IPS DF 4.7 (cell line): ENCODE results near the gene ADRA2B.

Experiments
- DNase-seq: peaks from one replicate; pipeline ENCODE4 v3.0.0-alpha.2; 2013; ENCODE audit warnings: low spot score; ENCODE audit errors: extremely low read depth

The ADRA2B gene

DNA sequence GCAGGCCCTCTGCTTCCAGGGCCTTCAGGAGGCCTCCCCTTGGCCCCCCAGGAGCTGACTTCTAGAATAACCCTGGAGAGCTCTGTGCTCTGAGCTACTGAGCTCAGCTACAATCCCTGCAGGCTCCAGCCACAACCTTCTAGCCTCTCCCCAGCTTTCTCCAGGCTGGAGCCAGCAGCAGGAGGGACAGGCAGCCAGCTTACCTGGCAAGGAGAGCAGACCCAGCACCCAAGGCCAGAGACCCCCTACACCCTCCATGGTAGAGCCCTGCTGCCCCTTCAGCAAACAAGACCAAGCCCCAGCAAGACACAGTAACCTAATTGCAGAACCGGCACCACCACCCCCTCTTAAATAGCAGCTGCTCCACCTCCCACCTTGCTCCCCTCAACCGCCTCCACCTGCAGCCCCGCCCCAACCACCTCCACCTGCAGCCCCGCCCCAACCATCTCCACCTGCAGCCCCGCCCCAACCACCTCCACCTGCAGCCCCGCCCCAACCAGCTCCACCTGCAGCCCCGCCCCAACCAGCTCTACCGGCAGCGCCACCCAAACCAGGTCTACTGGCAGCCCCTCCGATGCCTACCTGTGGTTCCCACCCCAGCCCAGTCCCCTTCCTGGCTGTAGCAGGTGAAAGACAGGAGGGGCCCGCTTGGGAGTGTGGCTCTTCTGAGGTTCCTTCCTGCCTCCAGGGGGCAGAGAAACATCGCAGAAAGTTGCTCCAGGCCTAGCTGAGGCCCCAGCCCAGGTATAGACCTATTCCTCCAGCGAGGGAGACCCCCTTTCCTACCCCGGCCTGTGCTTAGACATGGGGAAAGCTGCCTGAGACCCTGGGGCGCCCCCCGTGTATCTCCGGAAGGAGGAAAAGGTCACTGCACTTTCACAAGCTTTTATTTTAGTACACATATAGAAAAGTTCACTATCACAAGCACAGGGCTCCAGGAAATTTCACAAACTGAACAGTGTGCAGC is 22.1 kb upstream of the ADRA2B start, which contains the start of gene ASTL:
Gene ASTL, minus strand, starts transcription at position 324 of the 967 bp plus-strand sequence. Its CDS starts 66 bp downstream, at position 258.
- DNase-seq = no peak

DNA sequence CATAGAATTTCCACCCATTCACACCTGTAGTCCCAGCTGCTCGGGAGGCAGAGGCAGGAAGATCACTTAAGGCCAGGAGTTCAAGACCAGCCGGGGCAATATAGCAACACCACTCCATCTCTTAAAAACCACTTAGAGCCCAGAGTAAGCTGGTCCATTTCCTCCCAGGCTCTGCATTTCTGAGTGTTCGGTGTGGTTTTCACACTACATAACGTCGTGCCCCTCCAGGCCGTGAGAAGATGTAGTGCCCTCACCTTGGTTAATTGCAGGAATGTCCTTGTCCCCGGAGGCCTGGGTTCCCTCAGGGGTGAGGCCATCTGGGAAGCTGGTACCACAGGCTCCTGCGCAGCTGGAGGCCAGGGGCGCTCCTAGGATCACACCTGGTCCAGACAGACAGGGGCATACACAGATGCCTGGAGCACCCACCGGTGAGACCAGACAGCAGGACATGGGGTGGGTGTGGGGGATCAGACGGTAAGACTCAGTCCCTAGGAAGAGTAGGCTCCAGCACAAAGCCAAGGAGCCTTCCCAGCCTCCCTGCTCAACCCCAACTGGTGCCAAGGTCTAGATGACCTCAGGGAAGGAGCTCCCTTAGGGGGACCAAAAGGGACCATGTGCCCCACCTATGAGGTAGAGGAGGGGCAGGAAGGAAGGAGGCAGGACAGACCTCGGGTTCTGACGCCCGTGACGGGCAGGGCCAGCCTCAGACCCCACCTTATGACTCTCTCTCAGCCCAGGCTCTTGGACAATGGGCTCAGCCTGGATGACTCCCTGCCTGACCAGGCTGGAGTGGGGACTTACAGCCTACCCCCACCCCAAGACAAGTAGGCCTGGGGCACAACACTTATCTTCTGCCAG is 21.2 kb upstream of the ADRA2B start:
- no peak for DNase-seq

DNA sequence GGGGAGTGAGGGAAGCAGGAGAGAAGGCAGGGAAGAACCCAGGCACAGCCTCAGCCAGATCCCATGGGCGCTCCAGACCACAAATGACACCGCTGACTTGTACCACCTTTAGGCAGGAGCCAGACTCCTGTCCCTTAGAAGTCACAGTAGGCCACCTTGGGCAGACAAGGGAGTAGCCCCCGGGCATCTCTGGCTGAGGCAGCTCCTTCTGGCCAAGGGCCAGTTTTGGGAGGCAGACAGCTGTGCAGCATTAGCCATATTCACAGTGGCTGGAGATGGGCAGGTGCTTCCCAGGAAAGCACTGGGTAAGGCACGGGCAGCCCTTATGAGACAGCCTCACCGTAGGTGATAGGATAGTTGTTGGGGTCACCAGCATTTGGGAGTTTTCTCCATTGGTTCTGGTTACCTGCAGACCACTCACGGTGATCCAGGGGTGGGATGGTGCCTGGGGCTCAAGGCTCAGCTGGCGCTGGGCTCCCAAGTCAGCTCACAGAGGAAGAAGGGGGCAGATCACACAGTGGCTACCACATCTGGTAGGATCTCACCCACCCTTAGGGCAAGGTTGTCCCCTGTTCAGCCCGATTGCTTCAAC is 19.9 kb upstream of the ADRA2B start:
- no peak for DNase-seq

DNA sequence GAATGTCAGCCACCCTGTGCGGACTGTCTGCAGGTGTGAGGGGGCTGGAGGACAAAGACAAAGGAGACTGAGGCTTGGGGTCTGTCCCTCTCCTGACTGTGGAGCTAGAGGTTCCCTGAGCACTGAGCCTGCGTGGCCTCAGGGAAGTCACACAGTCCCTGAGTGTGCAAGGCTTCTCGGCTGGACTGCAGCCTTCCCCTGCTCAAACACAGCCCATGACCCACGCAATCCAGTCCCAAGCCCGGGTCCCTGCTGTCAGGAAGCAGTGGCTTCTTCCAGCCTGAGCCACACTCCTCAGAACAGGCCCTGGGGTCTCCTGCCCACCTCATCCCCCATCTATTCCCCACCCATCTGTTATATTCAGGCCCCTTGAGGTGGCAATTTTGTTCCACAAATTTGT is 19.2 kb upstream of the ADRA2B start:
- DNase-seq = no peak

DNA sequence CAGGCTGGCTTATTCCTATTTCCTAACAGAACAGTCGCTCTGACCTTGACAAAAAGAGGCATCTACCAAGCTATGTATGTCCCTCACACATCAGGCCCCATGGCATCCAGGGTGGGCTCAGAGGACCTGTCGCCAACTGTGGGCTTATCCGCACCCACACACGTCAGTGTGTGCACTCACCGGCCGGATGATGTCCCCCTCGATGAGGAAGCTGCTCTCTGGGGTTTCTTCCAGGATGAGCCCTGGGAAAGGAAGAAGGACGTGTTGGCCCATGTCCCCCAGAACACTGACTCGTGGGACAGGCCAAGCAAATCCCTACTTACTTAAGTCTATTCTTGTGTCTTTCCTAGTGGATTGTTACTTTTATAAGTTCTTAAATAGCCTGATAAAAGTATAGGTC is 18.8 kb upstream of the ADRA2B start:
- no peak for DNase-seq

DNA sequence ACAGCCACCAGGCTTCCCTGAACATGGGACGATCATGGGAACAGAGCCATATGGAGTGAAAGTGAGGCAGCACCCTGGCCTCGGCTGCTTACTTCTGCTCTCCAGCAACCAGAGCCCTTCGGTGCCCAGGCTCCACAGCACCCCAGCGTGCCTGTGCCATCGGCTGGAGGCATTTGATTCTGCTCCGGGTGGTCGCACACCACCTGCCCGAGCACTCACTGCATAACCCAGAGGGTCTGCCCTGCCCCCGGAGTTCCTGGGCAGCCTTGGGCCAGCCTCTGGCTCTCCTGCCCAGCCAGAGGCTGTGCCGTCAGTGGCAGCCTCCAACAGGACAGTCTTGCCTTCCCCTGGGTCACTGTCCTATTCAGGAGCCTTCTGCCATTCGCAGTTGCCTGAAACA is 18.1 kb upstream of the ADRA2B start:
- DNase-seq = no peak

DNA sequence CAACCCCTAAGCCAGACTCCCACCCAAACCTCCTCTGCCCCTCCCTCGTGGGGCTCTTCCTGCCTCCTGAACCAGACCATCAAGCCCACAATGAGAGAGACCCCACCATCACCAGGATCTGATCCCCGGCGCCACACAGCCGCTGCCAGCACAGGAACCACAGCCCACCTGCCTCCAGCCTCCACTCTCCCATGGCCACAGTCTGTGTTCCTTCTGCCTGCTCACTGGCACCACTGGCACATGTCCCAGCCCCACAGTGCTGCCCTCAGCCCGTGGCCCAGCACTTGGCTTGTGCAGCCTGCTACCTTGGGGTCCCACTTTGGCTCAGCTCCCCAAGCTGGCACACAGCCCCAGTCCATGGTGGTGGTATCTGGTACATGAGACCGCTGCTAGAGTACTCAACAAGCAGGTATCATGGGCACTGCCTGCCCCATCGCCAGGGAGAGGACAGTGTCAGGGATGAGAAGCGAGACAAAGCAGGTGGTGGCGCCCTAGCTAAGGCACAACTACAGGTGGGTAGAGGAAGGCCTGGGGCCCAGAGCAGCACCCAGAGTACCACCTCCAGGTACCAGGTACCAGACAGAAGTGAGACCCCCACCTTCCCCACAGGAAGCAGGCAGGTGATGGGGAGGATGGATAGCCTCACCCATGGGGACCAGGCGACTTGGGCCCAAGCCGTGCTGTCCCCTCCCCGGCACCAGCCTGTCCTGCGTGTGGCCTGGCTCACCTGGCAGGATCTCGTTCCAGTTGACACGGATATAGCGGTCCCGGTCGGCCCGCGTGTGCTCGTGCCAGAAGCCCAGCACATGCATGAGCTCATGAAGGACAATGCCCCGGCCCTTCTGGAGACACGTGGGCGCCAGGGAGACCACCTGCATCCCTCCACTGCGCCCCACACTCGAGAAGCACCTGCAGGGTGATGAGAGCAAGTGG is 15.7 kb upstream of the ADRA2B start:
- DNase-seq = no peak

DNA sequence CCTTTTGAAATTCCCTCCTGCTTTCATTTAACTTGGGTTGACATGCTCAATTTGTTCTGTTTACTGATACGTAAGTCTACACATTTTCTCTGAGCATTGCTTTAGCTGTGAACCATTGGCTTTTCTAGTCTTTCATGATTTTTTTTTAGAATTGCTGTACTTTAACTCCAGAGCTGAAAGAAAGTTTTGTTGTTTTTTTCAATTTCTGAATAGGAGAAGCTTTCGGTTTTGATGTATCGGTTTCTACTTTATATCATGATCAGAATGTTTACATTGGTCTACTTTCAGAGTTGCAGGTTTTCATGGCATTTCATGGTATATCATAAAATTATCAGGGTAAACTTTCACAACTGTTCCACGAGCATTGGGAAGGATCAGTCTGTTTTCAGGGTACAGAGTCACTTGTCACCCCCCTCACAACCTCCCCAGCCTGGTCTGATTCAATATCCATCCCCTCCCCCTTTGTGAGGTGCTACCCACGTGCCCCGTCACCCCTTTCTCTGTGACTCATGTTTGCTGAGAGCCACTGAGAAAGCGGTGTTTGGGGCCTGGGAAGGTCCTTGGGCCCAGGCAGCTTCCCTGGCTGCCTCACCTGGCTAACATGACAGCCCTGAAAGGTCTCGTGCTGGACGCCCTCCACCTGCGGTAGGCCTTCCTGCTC is 14.9 kb upstream of the ADRA2B start:
- no peak for DNase-seq

DNA sequence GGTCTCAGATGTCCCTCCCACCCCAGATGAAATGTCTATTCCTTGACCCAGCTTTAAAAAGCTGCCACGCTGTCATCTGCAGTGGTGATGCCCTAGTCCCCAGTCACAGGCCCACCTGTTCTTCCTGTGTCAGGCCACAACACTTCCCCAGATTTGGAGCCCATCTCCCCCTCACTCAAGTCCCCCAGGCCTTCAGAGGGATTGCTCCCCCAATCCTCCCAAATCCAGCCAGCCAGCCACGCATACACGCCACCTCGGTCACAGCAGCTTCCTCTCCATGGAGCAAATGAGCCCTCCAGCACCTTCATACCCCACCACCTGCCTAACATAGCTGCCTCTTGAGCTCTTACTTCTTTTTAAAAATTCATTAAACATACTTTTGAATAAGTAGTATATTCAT is 14.1 kb upstream of the ADRA2B start:
- DNase-seq = no peak

DNA sequence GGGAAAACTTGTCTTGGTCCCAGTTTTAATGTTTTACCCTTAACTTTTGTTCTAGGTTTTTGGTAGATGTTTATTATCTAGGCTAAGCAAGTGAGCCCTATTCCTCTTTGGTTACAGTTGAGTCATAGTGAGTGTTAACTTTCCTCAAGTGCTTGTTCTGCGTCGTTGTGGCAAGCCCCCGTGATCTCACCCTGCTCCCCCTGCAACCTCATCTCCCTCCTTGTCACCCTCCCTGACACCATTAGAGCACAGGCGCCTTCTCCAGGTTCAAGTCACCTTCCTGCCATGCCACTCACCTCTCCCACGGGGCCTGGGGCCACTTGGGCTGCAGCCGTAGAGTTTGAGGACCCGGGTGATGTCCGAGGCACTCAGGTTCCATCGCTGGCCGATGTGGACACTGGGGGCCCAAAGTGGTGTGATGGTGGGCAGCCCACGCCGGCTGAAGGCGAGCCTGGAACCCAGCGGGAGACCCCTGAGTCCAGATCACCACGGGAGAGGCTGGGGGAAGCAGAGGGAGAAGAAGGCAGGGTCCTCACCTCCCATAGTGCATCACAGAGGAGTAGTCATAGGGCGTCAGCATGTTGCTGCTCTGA is 13.3 kb upstream of the ADRA2B start:
- DNase-seq = no peak

DNA sequence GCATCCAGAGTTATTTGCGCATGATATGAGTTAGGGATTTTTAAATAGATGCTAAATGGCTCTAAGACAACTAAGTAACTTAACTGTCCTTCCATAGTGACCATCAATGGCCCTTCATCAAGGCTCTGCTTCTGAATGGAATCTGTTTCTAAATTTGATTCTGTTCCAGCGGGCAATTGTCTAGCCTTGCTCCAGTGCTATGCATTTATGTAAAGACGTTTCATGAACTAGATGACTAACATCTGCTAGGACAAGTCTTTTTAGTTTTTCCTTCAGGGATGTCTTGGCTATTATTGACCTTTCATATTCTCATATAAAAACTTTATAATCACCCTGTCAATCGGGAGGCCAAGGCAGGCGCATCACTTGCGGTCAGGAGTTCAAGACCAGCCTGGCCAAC is 12.1 kb upstream of the ADRA2B start:
- DNase-seq = no peak

DNA sequence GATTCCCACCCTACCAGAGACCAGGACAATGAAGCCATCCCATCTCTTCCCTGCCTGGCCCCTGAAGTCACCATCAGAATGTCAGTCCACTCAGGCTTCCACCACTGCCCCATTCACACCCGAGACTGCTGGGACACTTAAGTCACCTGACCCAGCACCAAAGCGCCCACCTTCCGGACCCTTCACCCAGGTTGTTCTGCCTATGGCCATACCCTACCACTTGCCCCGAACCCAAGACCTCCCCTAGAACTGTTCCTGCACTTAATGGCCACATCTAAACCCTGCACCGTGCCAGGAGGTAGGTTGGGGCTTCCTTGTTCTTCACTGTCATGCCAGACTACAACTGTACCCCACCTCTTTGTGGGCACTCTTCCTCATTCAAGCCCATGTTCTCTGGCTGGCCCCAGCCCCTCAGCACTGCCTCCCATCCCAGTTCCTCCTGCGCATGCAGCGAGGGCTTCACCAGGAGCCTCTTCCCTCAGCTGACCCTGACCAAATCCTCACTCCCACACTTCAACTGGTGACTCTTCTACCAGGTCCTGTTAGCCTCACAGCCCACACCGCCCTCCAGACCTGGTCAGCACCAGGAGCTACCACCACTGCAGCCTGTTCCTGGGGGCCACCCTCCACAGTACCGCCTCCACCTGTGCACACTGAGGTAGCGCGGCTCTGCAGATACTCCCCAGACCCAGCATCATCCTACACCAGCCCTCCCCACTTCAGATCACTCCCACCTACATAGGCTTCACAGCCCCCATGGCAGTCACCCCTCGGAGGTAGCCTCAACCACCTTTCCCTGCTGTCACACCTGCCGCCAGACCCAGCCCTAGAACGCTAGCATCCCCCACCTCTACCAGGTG is 8.3 kb upstream of the ADRA2B start:
- DNase-seq = no peak

DNA sequence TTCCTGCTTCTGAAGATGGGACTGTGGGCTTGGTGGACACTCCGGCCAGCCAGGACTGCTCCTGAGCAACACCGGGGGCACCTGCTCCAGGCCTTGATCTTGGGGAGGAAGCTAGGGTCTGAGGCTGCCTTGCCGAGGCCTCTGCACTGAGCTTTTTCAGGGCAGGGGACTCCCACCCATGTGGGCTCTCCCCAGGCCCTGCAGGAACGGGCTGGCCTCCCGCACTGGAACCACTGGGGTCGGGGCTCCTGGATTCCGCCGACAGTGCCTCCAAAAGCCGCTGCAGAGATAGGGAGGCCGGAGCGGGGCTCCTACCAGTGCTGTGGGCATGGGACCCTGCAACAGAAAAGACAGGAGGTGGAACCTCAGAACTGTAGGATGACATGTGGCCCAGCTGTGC is 7.6 kb upstream of the ADRA2B start:
- no peak for DNase-seq

DNA sequence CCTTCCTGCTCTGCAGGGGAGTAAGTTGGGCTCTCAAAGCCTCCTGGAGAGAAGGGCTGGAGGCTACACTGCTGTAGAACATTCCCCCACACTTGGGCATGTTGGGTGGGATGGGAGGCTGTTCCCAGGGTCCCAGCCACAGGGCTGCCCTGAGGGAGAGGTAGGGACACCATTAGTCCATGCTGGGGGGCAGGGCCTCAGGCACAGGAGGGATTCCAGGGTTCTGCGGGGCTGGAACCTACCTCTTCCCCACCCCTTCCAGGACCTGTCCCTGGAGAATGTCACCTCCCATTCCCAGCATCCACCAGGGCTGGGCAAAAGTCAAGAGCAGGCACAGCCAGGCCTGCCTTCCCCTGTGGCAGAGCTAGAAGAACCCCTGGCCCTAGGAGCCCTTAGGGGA is 6.9 kb upstream of the ADRA2B start:
- DNase-seq = no peak

DNA sequence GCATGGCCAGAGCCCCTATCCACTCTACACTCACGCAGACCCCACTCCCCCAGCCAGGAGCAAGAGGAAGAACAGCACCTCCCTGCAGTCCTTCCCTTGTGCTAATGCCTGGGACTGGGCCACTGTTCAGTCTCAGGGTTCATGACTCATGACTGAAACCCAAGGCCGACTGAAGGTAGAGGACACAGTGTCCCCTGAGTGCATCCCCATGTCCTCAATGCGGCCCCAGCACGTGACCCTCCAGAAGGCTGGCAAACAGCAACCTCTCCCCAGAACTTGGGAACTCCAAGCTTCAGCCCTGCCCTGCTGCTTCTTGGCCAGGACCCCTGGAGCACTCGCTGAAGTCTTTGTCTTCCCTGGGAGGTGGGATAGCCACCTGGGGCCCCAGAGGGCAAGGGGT is 6.0 kb upstream of the ADRA2B start:
- DNase-seq = no peak

DNA sequence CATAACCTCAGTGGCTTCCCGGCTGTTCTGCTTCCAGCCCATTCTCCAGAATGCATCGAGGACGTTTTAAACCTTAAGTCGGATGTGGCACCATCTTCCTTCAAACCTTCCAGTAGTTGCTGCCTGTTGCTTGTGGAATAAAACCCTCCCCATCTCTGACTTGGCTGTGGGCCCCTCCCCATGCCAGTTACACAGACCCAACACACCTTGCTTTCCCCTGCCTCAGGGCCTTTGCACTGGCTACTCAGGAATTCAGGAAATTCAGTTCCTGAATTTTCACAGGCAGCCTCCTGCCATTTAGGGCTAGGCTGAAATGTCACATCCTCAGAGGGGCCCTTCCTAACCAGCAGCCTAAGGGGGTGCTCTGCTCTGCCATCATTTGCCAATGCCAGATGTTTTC is 5.0 kb upstream of the ADRA2B start:
- no peak for DNase-seq

DNA sequence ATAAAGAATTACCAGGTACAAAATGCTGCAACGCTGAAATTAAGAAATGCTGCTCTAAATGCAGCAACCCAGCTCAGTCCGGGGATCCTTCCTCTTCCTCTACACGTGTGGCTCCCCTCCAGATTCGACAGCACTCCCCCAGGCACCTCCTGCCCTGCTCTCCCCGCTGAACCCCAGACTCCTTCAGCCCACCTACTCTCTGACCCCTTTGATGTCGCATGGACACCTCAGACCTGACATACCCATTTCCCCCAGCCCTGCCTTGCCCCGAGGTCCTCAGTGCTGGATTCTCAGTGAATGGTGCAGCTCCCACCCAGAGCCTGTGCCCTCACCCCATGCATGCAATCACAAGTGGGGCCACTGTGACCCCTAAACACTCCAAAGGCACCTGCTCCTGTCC is 4.6 kb upstream of the ADRA2B start:
- no peak for DNase-seq

DNA sequence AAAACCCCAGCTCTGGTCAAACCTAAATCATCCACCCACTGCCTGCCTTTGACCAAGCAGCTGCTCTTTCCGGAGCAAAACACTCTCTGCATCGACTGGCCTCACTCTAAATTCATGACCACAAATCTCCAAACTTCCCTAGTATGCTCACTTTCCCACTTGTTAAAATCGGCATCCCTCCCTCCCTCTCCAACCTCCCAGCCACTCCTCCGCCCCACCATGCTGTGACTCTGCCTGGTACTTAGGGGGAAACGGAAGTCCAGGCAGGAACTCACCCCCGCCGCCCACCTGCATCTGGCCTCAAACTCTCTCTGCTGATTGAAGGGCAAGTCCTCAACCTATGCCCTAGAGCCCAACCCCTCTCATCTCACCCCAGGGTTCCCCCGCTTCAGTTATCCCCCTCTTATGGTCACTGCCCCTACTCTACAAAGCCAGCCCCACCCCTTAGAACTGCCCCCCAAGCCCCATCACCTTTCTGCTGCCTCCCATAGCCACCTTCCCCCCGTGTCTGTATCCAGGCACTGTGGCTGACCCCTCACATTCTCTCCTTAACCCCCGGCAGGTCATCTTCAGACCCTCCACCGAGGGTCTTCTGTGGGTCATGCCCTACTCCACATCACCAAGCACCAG is 3.8 kb upstream of the ADRA2B start:
- no peak for DNase-seq

DNA sequence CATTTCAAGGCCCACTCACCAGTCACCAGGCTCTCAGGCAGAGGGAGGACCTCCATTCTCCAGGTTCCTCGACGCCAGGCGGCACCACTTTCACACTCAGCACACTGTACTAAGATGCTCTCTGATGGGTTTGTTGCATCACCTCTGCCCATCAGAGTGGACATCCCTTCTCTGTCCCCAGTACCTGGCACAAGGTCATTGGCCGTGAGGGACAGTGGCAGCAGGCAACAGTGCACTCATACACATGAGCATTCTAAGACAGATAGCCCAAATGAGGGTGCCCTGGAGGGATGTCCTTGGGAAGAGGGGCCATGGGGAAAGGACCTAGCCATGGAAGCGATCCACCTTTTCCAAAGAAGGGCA is 3.0 kb upstream of the ADRA2B start:
- no peak for DNase-seq
